HuH-7.5 (cell line): ENCODE results near the gene MFN2.
A peak's percentile ranks its signal among the peaks of the same experiment; 100 is the strongest.
"Not testable (repeated sequence)": the region's sequence is repeated elsewhere in the genome, so short reads cannot be mapped to it uniquely, and the experiment has no call there.

ENCODE experiments used
- DNase-seq: peaks from one replicate; pipeline ENCODE4 v3.0.0; 2011; ENCODE audit warnings: low spot score

MFN2 gene

GRCh38 chr1:11979851-11980675, at the start of gene MFN2:
Gene MFN2 (plus strand): TSS chr1:11980444. CDS start chr1:11989169, 8,725 bp downstream.
- peak; percentile 93 for DNase-seq

- no peak for DNase-seq
These were observed 49.4 kb upstream of the MFN2 start for GRCh38 chr1:11930571-11931445.

- DNase-seq = no peak
These were observed 48.4 kb upstream of the MFN2 start for GRCh38 chr1:11931845-11932244.

GRCh38 chr1:11934302-11935056, 45.8 kb upstream of the MFN2 start, which contains the start of gene PLOD1:
Gene PLOD1 (plus strand): TSS chr1:11934717. CDS start chr1:11934780, 63 bp downstream.
- peak; percentile 84 for DNase-seq

GRCh38 chr1:11935057-11935412, 45.2 kb upstream of the MFN2 start:
- no peak for DNase-seq

- DNase-seq = not testable (repeated sequence)
These were observed 44.5 kb upstream of the MFN2 start for GRCh38 chr1:11935733-11936132.

- no peak for DNase-seq
These were observed 41.3 kb upstream of the MFN2 start for GRCh38 chr1:11938722-11939526.

GRCh38 chr1:11939794-11940193, 40.5 kb upstream of the MFN2 start:
- not testable (repeated sequence) for DNase-seq

- DNase-seq = no peak
These were observed 39.9 kb upstream of the MFN2 start for GRCh38 chr1:11940260-11940921.

- DNase-seq = no peak
These were observed 38.0 kb upstream of the MFN2 start for GRCh38 chr1:11942280-11942679.

- no peak for DNase-seq
These were observed 36.6 kb upstream of the MFN2 start for GRCh38 chr1:11943619-11944018.

GRCh38 chr1:11944358-11944931, 35.8 kb upstream of the MFN2 start:
- no peak for DNase-seq

GRCh38 chr1:11946647-11947046, 33.6 kb upstream of the MFN2 start:
- no peak for DNase-seq

- no peak for DNase-seq
These were observed 31.3 kb upstream of the MFN2 start for GRCh38 chr1:11948822-11949458.

- no peak for DNase-seq
These were observed 28.3 kb upstream of the MFN2 start for GRCh38 chr1:11951901-11952300.

GRCh38 chr1:11952455-11953109, 27.7 kb upstream of the MFN2 start:
- no peak for DNase-seq

GRCh38 chr1:11955221-11955620, 25.0 kb upstream of the MFN2 start:
- DNase-seq = no peak

- no peak for DNase-seq
These were observed 22.8 kb upstream of the MFN2 start for GRCh38 chr1:11957398-11957797.

GRCh38 chr1:11957897-11958296, 22.3 kb upstream of the MFN2 start:
- no peak for DNase-seq
